ENCODE results near the gene DYNLT4. TPM values are rescaled to one million over a fixed set of nuclear protein-coding genes. Genes with fewer than 3 reads are reported as not detected.
A peak's percentile ranks its signal among the peaks of the same experiment; 100 is the strongest.

Gene DYNLT4
- total and polyA plus RNA-seq, 2 of the 13 experiments (the other 11 are each of a cell fraction or from before 2014, with no cell fraction given): 0.77 TPM; not detected in 1

DNA sequence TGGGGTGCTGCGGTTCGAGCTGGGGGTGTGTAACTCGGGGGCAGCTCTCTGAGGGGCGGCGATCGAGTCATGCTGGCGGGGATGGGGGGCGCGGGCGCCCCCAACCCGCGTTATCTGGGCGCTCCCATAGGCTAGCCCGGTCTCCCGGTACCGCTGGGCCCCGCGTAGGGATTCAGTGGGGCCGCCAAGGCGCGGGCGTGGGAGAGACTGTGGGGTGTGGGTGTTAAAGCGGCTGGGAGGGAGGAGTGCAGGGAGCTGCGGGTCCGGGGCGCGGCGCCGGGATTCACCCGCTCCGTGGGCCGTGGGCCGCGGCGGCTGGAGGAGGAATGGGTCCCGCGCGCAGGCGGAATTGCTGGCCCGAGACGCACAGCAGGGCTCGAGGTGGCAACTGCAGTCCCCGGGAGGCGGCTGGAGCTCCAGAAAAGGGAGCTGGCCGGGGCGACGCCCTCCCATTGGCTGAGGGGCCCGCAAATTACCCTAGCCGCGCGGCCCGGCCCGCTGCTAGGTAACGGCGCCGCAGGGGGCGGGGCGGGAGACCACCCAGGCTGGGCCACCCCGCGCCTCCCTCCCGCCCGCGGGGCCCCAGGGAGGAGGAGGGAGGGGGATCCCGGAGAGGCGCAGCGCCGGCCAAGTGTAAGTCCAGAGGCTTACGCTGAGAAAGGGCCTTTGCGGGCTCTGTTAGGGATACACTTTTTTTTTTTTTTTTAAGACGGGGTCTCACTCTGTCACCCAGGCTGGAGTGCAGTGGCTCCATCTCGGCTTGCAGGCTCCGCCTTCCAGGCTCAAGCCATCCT, 35.9 kb upstream of the DYNLT4 start, which contains the start of gene PTCH2 (continued):
- no peak for TF ChIP-seq ATM (IDR thresholded peaks at IDR 0.05; ENCODE audit: borderline replicate concordance)
- TF ChIP-seq ZNF570 (CRISPR knock-in tag; IDR thresholded peaks at IDR 0.05; ENCODE audit: borderline replicate concordance): no peak
- no peak for TF ChIP-seq TP53 (CRISPR knock-in tag; conservative IDR thresholded peaks at IDR 0.05)
- no peak for TF ChIP-seq NR2F6 (IDR thresholded peaks at IDR 0.05)
- no peak for TF ChIP-seq NR2F6 (CRISPR knock-in tag; IDR thresholded peaks at IDR 0.05)
- TF ChIP-seq, protein P1, sequence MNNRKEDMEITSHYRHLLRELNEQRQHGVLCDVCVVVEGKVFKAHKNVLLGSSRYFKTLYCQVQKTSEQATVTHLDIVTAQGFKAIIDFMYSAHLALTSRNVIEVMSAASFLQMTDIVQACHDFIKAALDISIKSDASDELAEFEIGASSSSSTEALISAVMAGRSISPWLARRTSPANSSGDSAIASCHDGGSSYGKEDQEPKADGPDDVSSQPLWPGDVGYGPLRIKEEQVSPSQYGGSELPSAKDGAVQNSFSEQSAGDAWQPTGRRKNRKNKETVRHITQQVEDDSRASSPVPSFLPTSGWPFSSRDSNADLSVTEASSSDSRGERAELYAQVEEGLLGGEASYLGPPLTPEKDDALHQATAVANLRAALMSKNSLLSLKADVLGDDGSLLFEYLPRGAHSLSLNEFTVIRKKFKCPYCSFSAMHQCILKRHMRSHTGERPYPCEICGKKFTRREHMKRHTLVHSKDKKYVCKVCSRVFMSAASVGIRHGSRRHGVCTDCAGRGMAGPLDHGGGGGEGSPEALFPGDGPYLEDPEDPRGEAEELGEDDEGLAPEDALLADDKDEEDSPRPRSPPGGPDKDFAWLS (CRISPR knock-in tag; IDR thresholded peaks at IDR 0.05; ENCODE audit: borderline replicate concordance): no peak
- TF ChIP-seq REXO4 (CRISPR knock-in tag; IDR thresholded peaks at IDR 0.05; ENCODE audit: borderline replicate concordance): no peak
- TF ChIP-seq CENPT (CRISPR knock-in tag; IDR thresholded peaks at IDR 0.05; ENCODE audit: low read depth): no peak
- no peak for TF ChIP-seq ZC3H4 (CRISPR knock-in tag; IDR thresholded peaks at IDR 0.05; ENCODE audit: borderline replicate concordance)
- TF ChIP-seq NFE2L2 (IDR thresholded peaks at IDR 0.05; ENCODE audit: low read length): no peak
- TF ChIP-seq ZNF564 (CRISPR knock-in tag; IDR thresholded peaks at IDR 0.05): no peak
- TF ChIP-seq ZNF749 (CRISPR knock-in tag; IDR thresholded peaks at IDR 0.05; ENCODE audit: borderline replicate concordance): no peak
- TF ChIP-seq ARHGAP35 (CRISPR knock-in tag; IDR thresholded peaks at IDR 0.05; ENCODE audit: borderline replicate concordance): no peak
- no peak for TF ChIP-seq EEA1 (CRISPR knock-in tag; IDR thresholded peaks at IDR 0.05; ENCODE audit: borderline replicate concordance)
- TF ChIP-seq GFI1 (CRISPR knock-in tag; IDR thresholded peaks at IDR 0.05; ENCODE audit: borderline replicate concordance): no peak
- TF ChIP-seq, protein P2, sequence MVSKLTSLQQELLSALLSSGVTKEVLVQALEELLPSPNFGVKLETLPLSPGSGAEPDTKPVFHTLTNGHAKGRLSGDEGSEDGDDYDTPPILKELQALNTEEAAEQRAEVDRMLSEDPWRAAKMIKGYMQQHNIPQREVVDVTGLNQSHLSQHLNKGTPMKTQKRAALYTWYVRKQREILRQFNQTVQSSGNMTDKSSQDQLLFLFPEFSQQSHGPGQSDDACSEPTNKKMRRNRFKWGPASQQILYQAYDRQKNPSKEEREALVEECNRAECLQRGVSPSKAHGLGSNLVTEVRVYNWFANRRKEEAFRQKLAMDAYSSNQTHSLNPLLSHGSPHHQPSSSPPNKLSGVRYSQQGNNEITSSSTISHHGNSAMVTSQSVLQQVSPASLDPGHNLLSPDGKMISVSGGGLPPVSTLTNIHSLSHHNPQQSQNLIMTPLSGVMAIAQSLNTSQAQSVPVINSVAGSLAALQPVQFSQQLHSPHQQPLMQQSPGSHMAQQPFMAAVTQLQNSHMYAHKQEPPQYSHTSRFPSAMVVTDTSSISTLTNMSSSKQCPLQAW (CRISPR knock-in tag; IDR thresholded peaks at IDR 0.05): no peak
- no peak for TF ChIP-seq NR2F2 (IDR thresholded peaks at IDR 0.05; ENCODE audit: borderline replicate concordance, low read depth)
- no peak for TF ChIP-seq HNF4G (IDR thresholded peaks at IDR 0.05; ENCODE audit: borderline replicate concordance, low read depth, low read length)
- no peak for TF ChIP-seq HNF4G (CRISPR knock-in tag; IDR thresholded peaks at IDR 0.05; ENCODE audit: borderline replicate concordance, low read depth)
- no peak for TF ChIP-seq ZNF329 (CRISPR knock-in tag; IDR thresholded peaks at IDR 0.05; ENCODE audit: low read depth)
- TF ChIP-seq ZNF577 (CRISPR knock-in tag; IDR thresholded peaks at IDR 0.05; ENCODE audit: borderline replicate concordance, low read depth): no peak
- TF ChIP-seq, protein P3, sequence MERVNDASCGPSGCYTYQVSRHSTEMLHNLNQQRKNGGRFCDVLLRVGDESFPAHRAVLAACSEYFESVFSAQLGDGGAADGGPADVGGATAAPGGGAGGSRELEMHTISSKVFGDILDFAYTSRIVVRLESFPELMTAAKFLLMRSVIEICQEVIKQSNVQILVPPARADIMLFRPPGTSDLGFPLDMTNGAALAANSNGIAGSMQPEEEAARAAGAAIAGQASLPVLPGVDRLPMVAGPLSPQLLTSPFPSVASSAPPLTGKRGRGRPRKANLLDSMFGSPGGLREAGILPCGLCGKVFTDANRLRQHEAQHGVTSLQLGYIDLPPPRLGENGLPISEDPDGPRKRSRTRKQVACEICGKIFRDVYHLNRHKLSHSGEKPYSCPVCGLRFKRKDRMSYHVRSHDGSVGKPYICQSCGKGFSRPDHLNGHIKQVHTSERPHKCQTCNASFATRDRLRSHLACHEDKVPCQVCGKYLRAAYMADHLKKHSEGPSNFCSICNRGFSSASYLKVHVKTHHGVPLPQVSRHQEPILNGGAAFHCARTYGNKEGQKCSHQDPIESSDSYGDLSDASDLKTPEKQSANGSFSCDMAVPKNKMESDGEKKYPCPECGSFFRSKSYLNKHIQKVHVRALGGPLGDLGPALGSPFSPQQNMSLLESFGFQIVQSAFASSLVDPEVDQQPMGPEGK (CRISPR knock-in tag; IDR thresholded peaks at IDR 0.05): 0 out of 2 replicates have a peak, but pooled peaks have one; percentile 26
- TF ChIP-seq, protein P4, sequence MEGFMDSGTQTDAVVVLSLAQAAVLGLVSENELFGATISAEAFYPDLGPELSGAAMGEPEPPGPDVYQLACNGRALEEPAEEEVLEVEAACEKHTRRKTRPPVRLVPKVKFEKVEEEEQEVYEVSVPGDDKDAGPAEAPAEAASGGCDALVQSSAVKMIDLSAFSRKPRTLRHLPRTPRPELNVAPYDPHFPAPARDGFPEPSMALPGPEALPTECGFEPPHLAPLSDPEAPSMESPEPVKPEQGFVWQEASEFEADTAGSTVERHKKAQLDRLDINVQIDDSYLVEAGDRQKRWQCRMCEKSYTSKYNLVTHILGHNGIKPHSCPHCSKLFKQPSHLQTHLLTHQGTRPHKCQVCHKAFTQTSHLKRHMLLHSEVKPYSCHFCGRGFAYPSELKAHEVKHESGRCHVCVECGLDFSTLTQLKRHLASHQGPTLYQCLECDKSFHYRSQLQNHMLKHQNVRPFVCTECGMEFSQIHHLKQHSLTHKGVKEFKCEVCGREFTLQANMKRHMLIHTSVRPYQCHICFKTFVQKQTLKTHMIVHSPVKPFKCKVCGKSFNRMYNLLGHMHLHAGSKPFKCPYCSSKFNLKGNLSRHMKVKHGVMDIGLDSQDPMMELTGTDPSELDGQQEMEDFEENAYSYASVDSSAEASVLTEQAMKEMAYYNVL (CRISPR knock-in tag; IDR thresholded peaks at IDR 0.05; ENCODE audit: borderline replicate concordance): no peak
